Cardiac fibroblast (primary cell): ENCODE data around the gene TASOR2.

Source experiments
- DNase-seq, 2 donors: peaks; one replicate each; pipeline versions ENCODE4 v3.0.0 to v3.0.0-alpha.2; 2010; ENCODE audit warnings: low read depth in 2 of 2
- H3K4me3 ChIP-seq, 2 donors: replicated peaks in 1 of 2; 1 replicate in 1 of 2; 2 replicates in 1 of 2; pipeline ENCODE4 v1.5.1; 2011; ENCODE audit warnings: low read depth in 2 of 2, low read length in 2 of 2, mild to moderate bottlenecking in 2 of 2, moderate library complexity in 1 of 2
- TF ChIP-seq, protein P1 (sequence below): IDR thresholded peaks from one replicate; pipeline ENCODE4 v1.5.1; 2011; ENCODE audit warnings: low read depth, mild to moderate bottlenecking, low read length, inconsistent platforms

The TASOR2 gene

DNA sequence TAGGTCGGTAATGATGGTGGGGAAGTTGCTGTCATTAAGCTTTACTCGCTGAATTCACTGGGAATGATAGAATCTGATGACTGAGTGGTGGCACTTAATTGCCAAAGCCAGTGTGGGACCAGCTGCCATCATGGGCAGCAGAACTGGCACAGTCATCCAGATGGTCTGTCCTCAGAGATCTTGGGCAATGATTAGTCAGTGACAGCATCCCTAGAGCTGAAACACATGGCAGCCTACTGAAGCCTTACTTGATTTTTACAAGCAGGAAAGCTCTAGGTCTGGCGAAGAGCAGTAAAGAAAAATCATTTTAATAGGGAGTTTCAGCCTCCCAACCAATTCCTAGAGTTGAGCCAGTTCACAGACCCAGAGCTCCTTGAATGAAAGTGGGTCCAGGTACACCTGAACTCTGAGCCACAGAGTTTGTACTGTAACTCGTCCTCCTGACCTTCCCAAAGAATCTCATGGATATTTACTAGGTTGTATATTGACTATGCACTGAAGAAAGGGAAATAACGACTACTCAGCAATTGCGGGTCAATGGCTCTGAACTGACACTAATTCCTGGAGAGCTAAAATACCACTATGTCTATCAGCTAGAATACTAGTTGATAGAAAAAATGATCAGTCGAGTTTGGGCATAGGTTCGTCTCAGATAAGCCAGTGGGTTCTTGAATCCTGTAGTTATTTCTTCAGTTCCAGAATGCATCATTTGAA is 13.8 kb upstream of the TASOR2 start:
- TF ChIP-seq, protein P1, sequence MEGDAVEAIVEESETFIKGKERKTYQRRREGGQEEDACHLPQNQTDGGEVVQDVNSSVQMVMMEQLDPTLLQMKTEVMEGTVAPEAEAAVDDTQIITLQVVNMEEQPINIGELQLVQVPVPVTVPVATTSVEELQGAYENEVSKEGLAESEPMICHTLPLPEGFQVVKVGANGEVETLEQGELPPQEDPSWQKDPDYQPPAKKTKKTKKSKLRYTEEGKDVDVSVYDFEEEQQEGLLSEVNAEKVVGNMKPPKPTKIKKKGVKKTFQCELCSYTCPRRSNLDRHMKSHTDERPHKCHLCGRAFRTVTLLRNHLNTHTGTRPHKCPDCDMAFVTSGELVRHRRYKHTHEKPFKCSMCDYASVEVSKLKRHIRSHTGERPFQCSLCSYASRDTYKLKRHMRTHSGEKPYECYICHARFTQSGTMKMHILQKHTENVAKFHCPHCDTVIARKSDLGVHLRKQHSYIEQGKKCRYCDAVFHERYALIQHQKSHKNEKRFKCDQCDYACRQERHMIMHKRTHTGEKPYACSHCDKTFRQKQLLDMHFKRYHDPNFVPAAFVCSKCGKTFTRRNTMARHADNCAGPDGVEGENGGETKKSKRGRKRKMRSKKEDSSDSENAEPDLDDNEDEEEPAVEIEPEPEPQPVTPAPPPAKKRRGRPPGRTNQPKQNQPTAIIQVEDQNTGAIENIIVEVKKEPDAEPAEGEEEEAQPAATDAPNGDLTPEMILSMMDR = no peak
- no peak for DNase-seq
- H3K4me3 ChIP-seq = no peak overlapping the region

DNA sequence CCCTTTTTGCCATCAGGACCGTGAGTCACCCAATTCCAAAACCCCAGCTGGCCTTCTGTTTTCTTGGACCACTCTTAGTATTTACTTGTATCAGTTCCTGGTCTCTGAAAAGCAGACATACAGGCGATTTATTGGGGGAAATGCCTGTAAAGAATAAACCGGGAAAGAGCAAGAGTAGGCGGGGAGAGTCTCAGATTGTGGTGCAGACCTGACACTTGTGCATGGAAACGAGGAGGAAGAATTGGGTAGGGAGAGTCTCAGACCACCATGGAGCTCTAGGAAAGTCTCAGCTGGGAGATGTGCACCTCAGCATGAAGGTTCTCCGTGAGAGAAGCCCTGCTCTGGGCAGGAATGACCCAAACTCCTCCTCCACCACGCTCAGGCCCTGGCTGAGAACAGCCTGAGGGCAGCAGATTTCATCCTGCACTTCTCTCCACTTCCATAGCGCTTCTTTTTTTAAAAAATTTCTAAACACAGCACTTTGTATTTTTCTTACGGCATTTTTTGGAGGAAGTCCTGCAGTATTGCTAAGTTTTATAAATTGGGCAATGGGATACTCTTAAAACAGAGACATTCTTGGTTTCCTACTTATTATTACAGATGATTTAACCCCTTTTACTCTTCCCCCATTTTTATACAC is 6.1 kb upstream of the TASOR2 start:
- TF ChIP-seq, protein P1 = no peak
- H3K4me3 ChIP-seq = no peak overlapping the region
- DNase-seq = no peak

DNA sequence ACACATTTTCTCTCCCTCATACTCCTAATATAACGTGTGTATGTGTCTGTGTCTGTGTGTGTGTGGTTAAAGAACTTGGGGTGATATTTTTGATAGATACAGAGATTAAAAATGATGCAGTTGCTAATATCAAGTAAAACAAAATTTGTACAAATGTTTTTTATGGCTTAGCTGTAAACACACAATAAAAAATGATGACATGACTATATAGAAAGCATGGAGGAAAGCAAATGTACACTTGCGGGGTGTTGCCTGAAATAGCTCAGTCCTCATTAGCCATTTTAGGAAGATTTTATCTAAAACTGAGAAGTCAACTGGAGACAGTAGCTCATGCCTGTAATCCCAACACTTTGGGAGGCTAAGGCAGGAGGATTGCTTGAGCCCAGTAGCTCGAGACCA is 5.6 kb upstream of the TASOR2 start:
- no peak for DNase-seq
- TF ChIP-seq, protein P1 = no peak
- H3K4me3 ChIP-seq = no peak overlapping the region

DNA sequence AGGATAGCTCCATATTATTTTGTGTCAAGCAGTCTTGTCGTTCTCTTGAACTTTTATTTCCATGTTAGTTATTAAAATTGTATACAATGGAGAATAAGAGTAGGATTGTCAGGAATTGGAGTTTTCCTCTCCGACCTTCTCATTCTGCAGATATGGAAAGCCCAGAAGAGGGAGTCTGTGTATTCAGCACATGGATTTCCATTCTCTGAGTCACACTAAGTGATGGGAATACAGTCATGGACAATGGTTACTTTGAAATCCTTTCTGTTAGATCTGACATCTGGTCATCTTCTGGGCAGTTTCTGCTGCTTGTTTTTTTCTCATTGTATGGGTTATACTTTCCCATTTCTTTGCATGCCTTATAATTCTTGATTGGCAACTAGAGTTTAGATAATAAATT is 5.0 kb upstream of the TASOR2 start:
- TF ChIP-seq, protein P1 = peak; percentile 6
- DNase-seq = peak in 1 of 2 donors; percentile 42
- no peak overlapping the region for H3K4me3 ChIP-seq

DNA sequence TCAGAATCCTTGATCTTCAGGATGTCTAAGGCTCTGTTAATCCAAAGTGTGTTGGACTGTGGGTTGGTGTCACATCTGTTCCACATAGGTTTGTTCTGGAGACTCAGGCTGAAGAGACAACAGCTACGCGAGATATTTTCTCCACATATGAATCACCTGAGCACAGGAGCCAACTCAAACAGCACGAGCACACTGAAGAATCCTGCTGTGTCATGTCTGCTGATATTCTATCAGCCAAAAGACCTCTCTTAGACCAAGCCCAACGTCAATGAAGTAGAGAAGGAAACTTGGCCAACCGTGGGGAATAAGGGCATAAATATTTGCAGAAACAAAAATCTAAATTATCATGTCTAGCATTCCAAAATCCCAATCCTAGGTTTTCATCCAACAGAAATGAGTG is 2.7 kb upstream of the TASOR2 start:
- TF ChIP-seq, protein P1 = no peak
- no peak for DNase-seq
- no peak overlapping the region for H3K4me3 ChIP-seq

DNA sequence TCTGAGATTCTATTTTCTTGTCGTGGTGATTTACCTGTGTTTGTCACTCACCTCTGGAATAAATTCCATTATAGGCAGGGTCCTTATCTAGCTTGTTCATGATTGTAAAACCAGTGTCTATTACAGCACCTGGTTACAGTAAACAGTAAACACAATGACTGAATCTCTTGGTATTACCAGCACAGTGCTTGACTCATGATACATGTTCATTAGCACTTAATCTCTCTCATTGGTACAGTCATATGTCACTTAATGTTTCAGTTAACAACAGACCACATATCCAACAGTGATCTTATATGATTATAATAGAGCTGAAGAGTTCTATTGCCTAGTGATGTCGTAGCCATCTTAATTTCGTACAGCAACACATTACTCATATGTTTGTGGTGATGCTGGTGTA is 1.6 kb upstream of the TASOR2 start:
- TF ChIP-seq, protein P1 = no peak
- H3K4me3 ChIP-seq = no peak overlapping the region
- no peak for DNase-seq
